Measurements from ENCODE around the gene ZBTB6. TPM values are rescaled to one million over a fixed set of nuclear protein-coding genes. Genes with fewer than 3 reads are reported as not detected.
A peak's percentile ranks its signal among the peaks of the same experiment; 100 is the strongest.

ZBTB6 gene
- polyA plus RNA-seq, 1 donor (not counting 4 experiments of a cell fraction or from before 2014, with no cell fraction given) = 7.3 TPM

DNA sequence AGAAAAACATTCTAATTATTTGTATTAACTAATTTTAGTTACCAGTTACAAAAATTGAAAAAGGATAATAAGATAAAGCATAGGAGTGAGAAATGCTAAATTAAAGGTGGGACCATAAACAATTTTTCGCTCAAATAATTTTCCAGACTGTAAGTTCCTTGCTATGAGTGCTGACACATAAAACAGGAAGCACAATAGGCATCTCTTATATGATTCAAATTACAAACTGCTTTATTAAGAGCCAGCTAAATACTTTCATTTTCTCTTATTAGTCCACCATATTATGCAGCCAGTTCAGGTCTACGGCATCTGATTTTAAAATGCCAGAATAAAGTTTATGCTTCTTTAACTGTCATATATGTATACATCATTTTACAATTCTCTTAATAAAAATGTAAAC, 12.3 kb downstream of the ZBTB6 start:
- no peak for FAIRE-seq
- H4K20me1 ChIP-seq (ENCODE audit: control insufficient read depth, extremely low read depth, insufficient read depth, low read length) = no peaks in the 10 kb centered on the region

DNA sequence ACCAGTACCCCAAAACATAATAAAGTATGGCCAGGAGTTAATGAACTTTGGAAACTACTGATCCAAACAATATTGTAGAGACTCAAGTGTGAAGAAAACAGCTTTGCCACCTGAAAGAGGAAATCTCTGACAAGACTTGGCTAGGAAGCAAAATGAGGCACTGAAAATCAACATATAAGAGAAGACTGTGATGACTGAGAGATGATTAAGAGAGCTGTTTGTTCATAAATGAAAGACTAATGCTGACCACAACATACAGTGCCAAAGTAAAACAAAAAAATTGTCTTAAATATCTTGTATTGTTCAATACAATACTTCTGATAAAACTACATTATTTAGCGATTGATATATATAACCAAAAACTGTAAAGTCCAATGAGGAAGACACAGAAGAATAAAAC, 15.2 kb downstream of the ZBTB6 start:
- Histone ChIP-seq H2AFZ (ENCODE audit: control insufficient read depth, low read length) (no peak overlapping the region), H3K9me1 (ENCODE audit: control insufficient read depth, extremely low read depth, insufficient read depth, low read length) (no peaks in the 10 kb centered on the region), H3K27me3 (ENCODE audit: control insufficient read depth, extremely low read depth, insufficient read depth, low read length) (no peaks in the 10 kb centered on the region), H4K20me1 (ENCODE audit: control insufficient read depth, extremely low read depth, insufficient read depth, low read length) (no peaks in the 10 kb centered on the region), H3K4me1 (ENCODE audit: control insufficient read depth, extremely low read depth, insufficient read depth, low read length) (peaks cover 12% of the 10 kb centered on the region), H3K9ac (ENCODE audit: control insufficient read depth, extremely low read depth, insufficient read depth, low read length) (peak overlapping the region; percentile 7), H3K4me3 (ENCODE audit: control insufficient read depth in 2 of 3, extremely low read depth in 1 of 3, insufficient read depth in 2 of 3, low read depth in 1 of 3, low read length in 3 of 3) (no peak overlapping the region), H3K36me3 (ENCODE audit: control insufficient read depth in 2 of 2, extremely low read depth in 1 of 2, insufficient read depth in 2 of 2, low read length in 2 of 2) (peaks cover 3 to 9% of the 10 kb centered on the region in 2 experiments), H3K79me2 (ENCODE audit: control insufficient read depth, insufficient read depth, low read length) (peaks cover 71% of the 10 kb centered on the region), H3K27ac (ENCODE audit: control insufficient read depth, insufficient read depth, low read length) (peak overlapping the region; percentile 38), H3K4me2 (ENCODE audit: control insufficient read depth, extremely low read depth, insufficient read depth, low read depth, low read length) (peak overlapping the region; percentile 31), H3K9me3 (ENCODE audit: control insufficient read depth, low read depth, low read length) (no peaks in the 10 kb centered on the region)
- DNase-seq (ENCODE audit: low read depth, low spot score) (no peak), FAIRE-seq (no peak)
- TF ChIP-seq, protein P1, sequence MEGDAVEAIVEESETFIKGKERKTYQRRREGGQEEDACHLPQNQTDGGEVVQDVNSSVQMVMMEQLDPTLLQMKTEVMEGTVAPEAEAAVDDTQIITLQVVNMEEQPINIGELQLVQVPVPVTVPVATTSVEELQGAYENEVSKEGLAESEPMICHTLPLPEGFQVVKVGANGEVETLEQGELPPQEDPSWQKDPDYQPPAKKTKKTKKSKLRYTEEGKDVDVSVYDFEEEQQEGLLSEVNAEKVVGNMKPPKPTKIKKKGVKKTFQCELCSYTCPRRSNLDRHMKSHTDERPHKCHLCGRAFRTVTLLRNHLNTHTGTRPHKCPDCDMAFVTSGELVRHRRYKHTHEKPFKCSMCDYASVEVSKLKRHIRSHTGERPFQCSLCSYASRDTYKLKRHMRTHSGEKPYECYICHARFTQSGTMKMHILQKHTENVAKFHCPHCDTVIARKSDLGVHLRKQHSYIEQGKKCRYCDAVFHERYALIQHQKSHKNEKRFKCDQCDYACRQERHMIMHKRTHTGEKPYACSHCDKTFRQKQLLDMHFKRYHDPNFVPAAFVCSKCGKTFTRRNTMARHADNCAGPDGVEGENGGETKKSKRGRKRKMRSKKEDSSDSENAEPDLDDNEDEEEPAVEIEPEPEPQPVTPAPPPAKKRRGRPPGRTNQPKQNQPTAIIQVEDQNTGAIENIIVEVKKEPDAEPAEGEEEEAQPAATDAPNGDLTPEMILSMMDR (optimal IDR thresholded peaks at IDR 0.05 in 1 of 3, IDR thresholded peaks at IDR 0.05 in 1 of 3, conservative IDR thresholded peaks at IDR 0.05 in 1 of 3; ENCODE audit: extremely low read depth in 1 of 3, insufficient read depth in 2 of 3, low read length in 3 of 3) = no peak
- no peak for TF ChIP-seq EZH2 (IDR thresholded peaks at IDR 0.05; ENCODE audit: low read length)
- dilution Hi-C loops (cut with MboI; ENCODE audit: extremely low pct_ligation_motif_present, low sequenced_read_pairs) = no loop called here

More for the DNA sequence above, 12.3 kb downstream of the ZBTB6 start:
- dilution Hi-C loops (cut with MboI; ENCODE audit: extremely low pct_ligation_motif_present, low sequenced_read_pairs) = no loop called here
- no peak for DNase-seq (ENCODE audit: low read depth, low spot score)
- no peak overlapping the region for H2AFZ ChIP-seq (ENCODE audit: control insufficient read depth, low read length)
- H3K79me2 ChIP-seq (ENCODE audit: control insufficient read depth, insufficient read depth, low read length) = peaks cover 81% of the 10 kb centered on the region
- H3K36me3 ChIP-seq (ENCODE audit: control insufficient read depth in 2 of 2, extremely low read depth in 1 of 2, insufficient read depth in 2 of 2, low read length in 2 of 2) = peaks cover 3 to 9% of the 10 kb centered on the region in 2 experiments
- H3K27ac ChIP-seq (ENCODE audit: control insufficient read depth, insufficient read depth, low read length) = peak overlapping the region; percentile 25
- H3K9me3 ChIP-seq (ENCODE audit: control insufficient read depth, low read depth, low read length) = no peaks in the 10 kb centered on the region
- TF ChIP-seq, protein P1 (optimal IDR thresholded peaks at IDR 0.05 in 1 of 3, IDR thresholded peaks at IDR 0.05 in 1 of 3, conservative IDR thresholded peaks at IDR 0.05 in 1 of 3; ENCODE audit: extremely low read depth in 1 of 3, insufficient read depth in 2 of 3, low read length in 3 of 3) = no peak
- no peak for TF ChIP-seq EZH2 (IDR thresholded peaks at IDR 0.05; ENCODE audit: low read length)
- H3K4me1 ChIP-seq (ENCODE audit: control insufficient read depth, extremely low read depth, insufficient read depth, low read length) = peaks cover 21% of the 10 kb centered on the region
- H3K4me3 ChIP-seq (ENCODE audit: control insufficient read depth in 2 of 3, extremely low read depth in 1 of 3, insufficient read depth in 2 of 3, low read depth in 1 of 3, low read length in 3 of 3) = no peak overlapping the region
- H3K4me2 ChIP-seq (ENCODE audit: control insufficient read depth, extremely low read depth, insufficient read depth, low read depth, low read length) = peak overlapping the region; percentile 37
- H3K9ac ChIP-seq (ENCODE audit: control insufficient read depth, extremely low read depth, insufficient read depth, low read length) = no peak overlapping the region
- no peaks in the 10 kb centered on the region for H3K27me3 ChIP-seq (ENCODE audit: control insufficient read depth, extremely low read depth, insufficient read depth, low read length)
- H3K9me1 ChIP-seq (ENCODE audit: control insufficient read depth, extremely low read depth, insufficient read depth, low read length) = no peaks in the 10 kb centered on the region

Measured in keratinocyte (primary cell).